ENCODE measurements around the gene CACNB2.
"Not testable (repeated sequence)": the region's sequence is repeated elsewhere in the genome, so short reads cannot be mapped to it uniquely, and the experiment has no call there.

Gene CACNB2

DNA sequence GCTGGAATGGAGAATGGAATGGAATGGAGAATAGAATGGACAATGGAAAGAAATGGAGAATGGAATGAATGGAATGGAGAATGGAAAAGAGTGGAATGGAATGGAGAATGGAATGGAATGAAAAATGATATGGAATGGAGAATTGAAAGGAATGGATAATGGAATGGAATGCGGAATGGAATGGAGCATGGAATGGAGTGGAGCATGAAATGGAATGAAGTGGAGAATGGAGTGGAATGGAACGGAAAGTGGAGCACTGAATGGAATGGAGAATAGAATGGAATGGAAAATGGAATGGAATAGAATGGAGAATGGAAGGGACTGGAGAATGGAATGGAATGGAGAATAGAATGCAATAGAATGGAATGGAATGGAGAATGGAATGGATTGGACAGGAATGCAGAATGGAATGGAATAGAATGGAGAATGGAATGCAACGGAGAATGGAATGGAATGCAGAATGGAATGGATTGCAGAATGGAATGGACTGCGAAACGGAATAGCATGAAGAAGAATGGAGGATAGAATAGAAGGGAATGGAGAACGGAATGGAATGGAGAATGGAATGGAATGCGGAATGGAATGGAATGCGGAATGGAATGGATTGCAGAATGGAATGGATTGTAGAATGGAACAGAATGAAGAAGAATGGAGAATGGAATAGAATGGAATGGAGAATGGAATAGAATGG lies 421.8 kb downstream of the CACNB2 start:
- no peak for DNase-seq
- intact Hi-C loops (cut with DNase I) = no loop called here

DNA sequence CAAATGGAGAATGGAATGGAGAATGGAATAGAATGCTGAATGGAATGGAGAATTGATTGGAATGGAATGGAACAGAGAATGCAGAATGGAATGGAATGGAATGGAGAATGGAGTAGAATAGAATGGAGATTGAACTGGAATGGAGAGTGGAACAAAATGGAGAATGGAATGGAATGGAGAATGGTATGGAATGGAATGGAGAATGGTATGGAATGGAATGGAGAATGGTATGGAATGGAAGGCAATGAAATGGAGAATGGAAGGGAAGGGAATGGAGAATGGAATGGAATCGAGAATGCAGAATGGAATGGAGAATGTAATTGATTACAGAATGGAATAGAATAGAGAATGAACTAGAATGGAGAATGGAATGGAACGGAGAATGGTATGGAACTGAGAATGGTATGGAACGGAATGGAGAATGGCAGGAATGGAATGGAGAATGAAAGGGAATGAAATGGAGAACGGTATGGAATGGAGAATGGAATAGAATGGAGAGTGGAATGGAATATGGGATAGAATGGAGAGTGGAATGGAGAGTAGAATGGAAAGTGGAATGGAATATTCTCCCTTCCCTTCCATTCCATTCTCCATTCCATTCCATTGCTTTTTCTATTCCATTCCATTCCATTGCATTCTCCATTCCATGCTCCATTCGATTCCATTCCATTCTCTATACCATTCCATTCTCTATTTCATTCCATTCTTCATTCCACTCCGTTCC lies 422.9 kb downstream of the CACNB2 start:
- intact Hi-C loops (cut with DNase I) = no loop called here
- no peak for DNase-seq

DNA sequence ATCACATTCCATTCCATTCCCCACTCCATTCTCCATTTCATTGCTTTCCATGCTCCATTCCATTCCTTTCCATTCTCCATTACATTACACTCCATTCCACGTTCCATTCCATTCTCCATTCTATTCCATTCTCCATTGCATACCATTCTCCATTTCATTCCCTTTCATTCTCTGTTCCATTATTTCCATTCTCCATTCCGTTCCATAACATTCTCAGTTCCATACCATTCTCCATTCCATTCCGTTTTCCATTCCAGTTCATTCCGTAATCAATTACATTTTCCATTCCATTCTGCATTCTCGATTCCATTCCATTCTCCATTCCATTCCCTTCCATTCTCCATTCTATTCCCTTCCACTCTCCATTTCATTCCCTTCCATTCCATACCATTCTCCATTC lies 424.8 kb downstream of the CACNB2 start:
- DNase-seq = no peak
- intact Hi-C loops (cut with DNase I) = no loop called here

DNA sequence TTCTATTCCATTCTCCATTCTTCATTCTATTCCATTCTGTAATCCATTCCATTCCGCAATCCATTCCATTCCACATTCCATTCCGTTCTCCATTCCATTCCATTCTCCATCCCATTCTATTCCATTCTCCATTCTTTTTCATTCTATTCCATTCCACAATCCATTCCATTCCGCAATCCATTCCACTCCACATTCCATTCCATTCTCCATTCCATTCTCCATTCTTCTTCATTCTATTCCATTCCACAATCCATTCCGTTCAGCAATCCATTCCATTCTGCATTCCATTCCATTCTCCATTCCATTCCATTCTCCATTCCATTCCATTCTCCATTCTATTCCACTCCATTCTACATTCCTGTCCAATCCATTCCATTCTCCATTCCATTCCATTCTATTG lies 426.0 kb downstream of the CACNB2 start:
- intact Hi-C loops (cut with DNase I) = no loop called here
- no peak for DNase-seq

DNA sequence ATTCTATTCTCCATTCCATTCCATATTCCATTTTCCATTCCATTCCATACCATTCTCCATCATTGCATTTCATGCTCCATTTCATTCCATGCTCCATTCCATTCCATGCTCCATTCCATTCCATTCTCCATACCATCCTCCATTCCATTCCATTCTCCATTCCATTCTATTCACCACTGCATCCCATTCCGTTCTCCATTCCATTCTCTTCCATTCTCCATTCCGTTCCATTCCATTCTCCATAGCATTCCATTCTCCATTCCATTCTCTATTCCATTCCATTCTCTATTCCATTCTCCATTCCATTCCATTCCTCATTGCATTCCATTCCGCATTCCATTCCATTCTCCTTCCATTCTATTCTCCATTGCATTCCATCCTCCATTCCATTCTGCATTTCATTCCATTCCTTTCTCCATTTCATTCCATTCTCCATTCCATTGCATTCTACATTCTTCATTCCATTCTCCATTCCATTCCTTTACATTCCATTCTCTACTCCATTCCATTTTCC lies 427.2 kb downstream of the CACNB2 start:
- DNase-seq = no peak
- intact Hi-C loops (cut with DNase I) = no loop called here

DNA sequence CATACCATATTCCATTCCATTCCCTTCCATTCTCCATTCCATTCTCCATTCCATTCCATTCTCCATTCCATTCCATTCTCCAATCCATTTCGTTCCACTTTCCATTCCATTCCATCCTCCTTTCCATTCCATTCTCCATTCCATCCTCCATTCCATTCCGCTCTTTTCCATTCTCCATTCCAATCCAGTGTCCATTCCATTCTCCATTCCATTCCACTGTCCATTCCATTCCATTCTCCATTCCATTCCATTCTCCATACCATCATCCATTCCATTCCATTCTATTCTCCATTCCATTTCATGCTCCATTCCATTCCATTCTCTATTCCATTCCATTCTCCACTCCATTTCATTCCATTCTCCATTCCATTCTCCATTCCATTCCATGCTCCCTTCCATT lies 430.2 kb downstream of the CACNB2 start:
- DNase-seq; intact Hi-C loops (cut with DNase I): not testable (repeated sequence)

DNA sequence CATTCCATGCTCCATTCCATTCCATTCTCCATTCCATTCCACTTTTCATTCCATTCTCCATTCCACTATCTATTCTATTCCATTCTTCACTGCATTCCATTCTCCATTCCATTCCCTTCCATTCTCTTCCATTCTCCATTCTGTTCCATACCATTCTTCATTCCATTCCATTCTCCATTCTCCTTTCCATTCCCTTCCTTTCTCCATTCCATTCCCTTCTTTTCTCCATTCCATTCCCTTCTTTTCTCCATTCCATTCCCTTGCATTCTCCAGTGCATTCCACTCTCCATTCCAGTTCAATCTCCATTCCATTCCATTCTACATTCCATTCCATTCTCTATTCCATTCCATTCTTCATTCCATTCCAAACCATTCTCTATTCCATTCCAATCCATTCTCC lies 430.9 kb downstream of the CACNB2 start:
- DNase-seq = no peak
- intact Hi-C loops (cut with DNase I) = no loop called here

DNA sequence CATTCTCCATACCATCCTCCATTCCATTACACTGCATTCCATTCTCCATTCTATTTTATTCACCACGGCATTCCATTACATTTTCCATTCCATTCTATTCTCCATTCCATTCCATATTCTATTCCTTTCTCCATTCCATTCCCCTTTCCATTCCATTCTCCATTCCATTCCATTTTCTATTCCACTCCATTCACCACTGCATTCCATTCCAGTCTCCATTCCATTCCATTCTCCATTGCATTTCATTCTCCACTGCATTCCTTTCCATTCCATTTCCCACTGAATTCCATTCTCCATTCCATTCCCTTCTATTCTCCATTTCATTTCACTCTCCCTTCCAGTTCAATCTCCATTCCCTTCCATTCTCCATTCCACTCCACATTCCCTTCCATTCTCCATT lies 431.6 kb downstream of the CACNB2 start:
- intact Hi-C loops (cut with DNase I) = no loop called here
- no peak for DNase-seq

DNA sequence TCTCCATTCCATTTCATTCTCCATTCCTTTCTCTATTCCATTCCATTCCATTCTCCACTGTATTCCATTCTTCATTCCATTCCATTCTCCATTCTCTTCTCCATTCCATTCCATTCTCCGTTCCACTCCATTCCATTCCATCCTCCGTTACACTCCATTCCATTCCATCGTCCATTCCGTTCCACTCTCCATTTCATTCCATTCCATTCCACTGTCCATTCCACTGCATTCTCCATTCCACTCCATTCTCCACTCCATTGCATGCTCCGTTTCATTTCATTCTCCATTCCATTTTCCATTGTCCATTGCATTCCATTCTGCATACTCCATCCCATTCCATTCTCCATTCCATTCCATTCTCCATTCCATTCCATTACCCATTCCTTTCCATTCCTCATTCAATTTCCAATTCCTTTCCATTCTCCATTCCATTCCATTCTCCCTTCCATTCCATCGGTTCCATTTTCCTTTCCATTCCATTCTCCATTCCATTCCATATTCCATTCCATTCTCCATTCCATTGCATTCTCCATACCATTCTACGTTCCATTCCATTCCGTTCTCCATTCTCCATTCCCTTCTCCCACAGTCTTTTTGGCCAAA lies 432.8 kb downstream of the CACNB2 start:
- intact Hi-C loops (cut with DNase I) = no loop called here
- DNase-seq = no peak

DNA sequence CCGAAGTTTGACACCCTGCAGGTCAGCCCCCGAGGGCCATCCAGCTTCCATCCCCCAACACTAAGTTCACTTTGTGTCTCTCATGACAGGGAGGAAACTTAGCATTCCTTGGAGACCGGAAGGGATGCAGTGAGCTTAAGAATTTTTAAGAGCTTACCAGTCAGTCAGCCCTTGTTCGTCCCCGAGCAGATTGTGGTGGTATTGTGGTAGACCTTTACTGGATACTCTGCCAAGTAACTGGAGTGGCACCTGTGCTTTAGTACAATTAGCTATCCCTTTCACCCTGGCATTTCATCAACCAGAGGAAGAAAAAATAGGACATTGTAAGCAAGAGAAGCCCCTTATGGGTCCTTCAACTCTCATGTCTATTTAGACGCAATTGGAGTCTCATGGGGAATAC lies 436.4 kb downstream of the CACNB2 start:
- DNase-seq = no peak

DNA sequence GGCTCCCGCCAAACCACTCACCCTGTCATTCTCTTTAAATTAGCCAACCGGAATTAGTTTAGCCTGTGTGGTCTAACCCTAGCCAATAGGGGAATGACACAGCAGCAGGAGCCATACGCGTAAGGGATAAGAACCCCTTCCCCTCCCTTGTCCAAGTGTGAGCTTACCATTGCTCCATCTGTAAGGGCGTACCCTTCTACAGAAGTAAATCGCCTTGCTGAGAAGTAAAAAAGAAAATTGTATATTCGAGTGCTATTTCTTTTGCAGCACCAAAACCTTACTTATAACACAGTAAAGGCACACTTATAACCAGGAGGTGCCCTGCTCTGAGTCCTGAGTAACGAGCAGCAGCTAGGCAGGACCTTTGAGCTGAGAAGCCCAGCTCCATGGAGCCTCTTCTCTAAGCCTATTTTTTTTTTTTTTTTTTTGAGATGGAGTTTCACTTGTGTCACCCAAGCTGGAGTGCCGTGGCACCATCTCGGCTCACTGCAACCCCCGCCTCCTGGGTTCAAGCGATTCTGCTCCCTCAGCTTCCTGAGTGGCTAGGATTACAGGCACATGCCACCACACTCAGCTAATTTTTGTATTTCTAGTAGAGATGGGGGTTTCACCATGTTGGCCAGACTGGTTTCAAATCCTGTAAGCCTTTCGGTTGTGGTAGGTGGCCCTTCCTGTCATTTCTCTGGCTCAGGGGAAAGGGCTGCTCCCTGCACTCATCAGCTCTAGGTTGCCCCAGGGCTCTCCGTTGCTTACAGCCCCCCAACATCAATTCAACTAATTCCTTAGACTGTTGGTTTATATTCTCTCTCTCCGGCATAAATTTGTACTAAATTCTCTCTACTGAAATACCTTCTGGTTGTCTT lies 437.8 kb downstream of the CACNB2 start:
- no peak for DNase-seq
- intact Hi-C loops (cut with DNase I) = no loop called here

More for the DNA sequence above, 436.4 kb downstream of the CACNB2 start:
- intact Hi-C loops (cut with DNase I) = no loop called here

DNA sequence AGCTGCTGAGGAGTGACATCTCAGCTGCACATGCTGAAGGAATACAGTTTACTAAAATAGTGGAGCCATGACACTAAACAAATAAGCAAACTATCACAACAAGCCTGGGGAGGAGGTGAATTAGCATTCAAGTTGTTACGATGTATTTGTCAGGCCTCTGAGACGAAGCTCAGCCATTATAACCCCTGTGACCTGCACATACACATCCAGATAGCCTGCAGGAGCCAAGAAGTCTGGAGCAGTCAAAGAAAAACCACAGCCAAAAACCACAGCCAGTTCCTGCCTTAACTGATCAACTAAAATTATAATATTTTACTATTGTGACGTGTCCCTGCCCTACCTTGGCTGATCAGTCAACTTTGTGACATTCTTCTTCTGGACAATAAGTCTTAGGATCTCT lies 442.6 kb downstream of the CACNB2 start:
- intact Hi-C loops (cut with DNase I) = no loop called here

DNA sequence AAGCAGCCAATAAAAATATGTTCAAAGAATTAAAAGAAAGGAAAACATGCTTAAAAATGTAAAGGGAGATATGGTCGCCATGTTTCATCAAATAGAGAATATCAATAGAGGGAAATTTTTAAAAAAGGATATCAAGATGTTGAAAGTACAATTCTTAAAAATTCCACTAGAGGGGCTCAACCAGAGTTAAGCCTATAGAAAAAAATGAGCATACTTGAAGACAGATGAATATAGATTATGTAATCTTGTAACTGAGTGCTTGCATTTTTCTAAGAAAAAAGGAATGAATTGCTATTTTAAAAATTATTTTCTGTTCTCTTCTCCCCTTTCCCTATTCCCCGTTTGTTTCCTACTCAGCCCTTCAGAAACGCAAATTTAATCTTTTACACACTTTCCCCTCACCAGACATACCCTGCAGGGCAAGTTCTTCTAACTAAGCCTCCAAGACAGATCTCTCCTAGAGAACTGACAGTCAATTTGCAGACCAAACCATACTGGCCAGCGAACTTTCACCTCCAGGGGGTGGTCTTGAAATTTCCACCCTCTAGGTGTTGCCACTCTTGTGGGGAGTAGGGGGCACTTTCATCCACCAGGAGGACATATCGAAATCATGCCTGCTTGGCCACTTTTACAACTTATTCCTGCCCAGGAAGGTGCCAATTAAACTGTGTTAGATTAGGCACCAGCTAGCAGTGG lies 443.5 kb downstream of the CACNB2 start:
- intact Hi-C loops (cut with DNase I) = no loop called here

More for the DNA sequence above, 442.6 kb downstream of the CACNB2 start:
- DNase-seq = no peak

DNA sequence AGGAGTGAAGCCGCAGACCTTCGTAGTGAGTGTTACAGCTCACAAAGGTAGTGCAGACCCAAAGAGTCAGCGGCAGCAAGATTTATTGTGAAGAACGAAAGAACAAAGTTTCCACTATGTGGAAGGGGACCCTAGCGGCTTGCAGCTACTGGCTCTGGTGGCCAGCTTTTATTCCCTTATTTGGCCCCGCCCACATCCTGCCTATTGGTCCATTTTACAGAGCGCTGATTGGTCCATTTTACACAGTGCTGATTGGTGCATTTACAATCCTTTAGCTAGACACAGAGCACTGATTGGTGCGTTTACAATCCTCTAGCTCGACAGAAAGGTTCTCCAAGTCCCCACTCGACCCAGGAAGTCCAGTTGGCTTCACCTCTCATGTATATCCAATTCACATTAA lies 446.4 kb downstream of the CACNB2 start:
- intact Hi-C loops (cut with DNase I); DNase-seq: not testable (repeated sequence)

More for the DNA sequence above, 443.5 kb downstream of the CACNB2 start:
- DNase-seq = no peak

DNA sequence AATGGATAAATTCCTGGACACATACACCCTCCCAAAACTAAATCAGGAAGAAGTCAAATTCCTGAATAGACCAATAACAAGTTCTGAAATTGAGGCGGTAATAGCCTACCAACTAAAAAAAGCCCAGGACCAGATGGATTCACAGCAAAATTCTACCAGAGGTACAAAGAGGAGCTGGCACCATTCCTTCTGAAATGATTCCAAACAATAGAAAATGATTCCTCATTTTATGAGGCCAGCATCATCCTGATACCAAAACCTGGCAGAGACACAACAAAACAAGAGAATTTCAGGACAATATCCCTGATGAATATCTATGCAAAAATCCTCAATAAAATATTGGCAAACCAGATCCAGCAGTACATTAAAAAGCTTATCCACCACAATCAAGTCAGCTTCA lies 450.9 kb downstream of the CACNB2 start:
- intact Hi-C loops (cut with DNase I) = not testable (repeated sequence)

More for the DNA sequence above, 450.9 kb downstream of the CACNB2 start:
- DNase-seq = not testable (repeated sequence)

Measured in head of caudate nucleus (tissue), 42 donors.